GM18907 (cell line): ENCODE data around the gene MLC1.

Experiments used
- ATAC-seq: cut with Tn5 transposase; IDR thresholded peaks from one replicate; pipeline ENCODE4 v1.9.1; 2021; ENCODE audit warnings: mild to moderate bottlenecking, moderate library complexity; ENCODE audit not compliant: unreplicated experiment

The MLC1 gene

GRCh38 chr22:50058906-50059880 is 26.0 kb downstream of the MLC1 start:
- ATAC-seq: no peak

- no peak for ATAC-seq
Measured at GRCh38 chr22:50058061-50058905, 26.9 kb downstream of the MLC1 start, which contains the start of gene TTLL8. Gene TTLL8 (minus strand): TSS chr22:50058298.

- no peak for ATAC-seq
Measured at GRCh38 chr22:50057278-50058060, 27.8 kb downstream of the MLC1 start.

- no peak for ATAC-seq
Measured at GRCh38 chr22:50056214-50056972, 28.8 kb downstream of the MLC1 start.

- no peak for ATAC-seq
Measured at GRCh38 chr22:50053861-50054260, 31.4 kb downstream of the MLC1 start.

GRCh38 chr22:50051930-50052329 is 33.3 kb downstream of the MLC1 start:
- no peak for ATAC-seq

GRCh38 chr22:50049299-50050195 is 35.7 kb downstream of the MLC1 start:
- no peak for ATAC-seq

GRCh38 chr22:50048836-50049235 is 36.4 kb downstream of the MLC1 start:
- no peak for ATAC-seq

GRCh38 chr22:50048061-50048765 is 37.0 kb downstream of the MLC1 start:
- ATAC-seq: no peak

- no peak for ATAC-seq
Measured at GRCh38 chr22:50047346-50047745, 37.9 kb downstream of the MLC1 start.

GRCh38 chr22:50046481-50047245 is 38.6 kb downstream of the MLC1 start:
- no peak for ATAC-seq

GRCh38 chr22:50046019-50046415 is 39.2 kb downstream of the MLC1 start:
- no peak for ATAC-seq

GRCh38 chr22:50045211-50046018 is 39.8 kb downstream of the MLC1 start:
- no peak for ATAC-seq

- ATAC-seq: no peak
Measured at GRCh38 chr22:50044485-50045118, 40.6 kb downstream of the MLC1 start.

- no peak for ATAC-seq
Measured at GRCh38 chr22:50041361-50042065, 43.7 kb downstream of the MLC1 start.

GRCh38 chr22:50040717-50041116 is 44.5 kb downstream of the MLC1 start:
- no peak for ATAC-seq
